ENCODE data around the gene MRPL36. TPM values are rescaled to one million over a fixed set of nuclear protein-coding genes. Genes with fewer than 3 reads are reported as not detected.

Gene MRPL36
- total and polyA plus RNA-seq, 2 experiments from 2014 or later = 47.5 to 149 TPM

- Histone ChIP-seq H4K20me1 (replicated peaks; ENCODE audit: insufficient read depth) (no peaks in the 10 kb centered on the region; the same call in none of the 2 replicates), H2AFZ (no peak overlapping the region), H3K9me2 (ENCODE audit: insufficient read depth) (no peaks in the 10 kb centered on the region), H3K27ac (ENCODE audit: low read depth) (no peak overlapping the region), H3K27me3 (ENCODE audit: insufficient read depth) (no peaks in the 10 kb centered on the region), H3K79me2 (replicated peaks; ENCODE audit: insufficient read depth) (peaks cover 20% of the 10 kb centered on the region), H3K4me2 (no peak overlapping the region), H3F3A (replicated peaks; ENCODE audit: low read depth) (no peaks in the 10 kb centered on the region), H3K4me3 (no peak overlapping the region), H3K36me3 (ENCODE audit: insufficient read depth) (peaks cover 7% of the 10 kb centered on the region; the same call in 1 of the 2 replicates), H3K4me1 (ENCODE audit: insufficient read depth) (peaks cover 5% of the 10 kb centered on the region)
- ATAC-seq (no peak), DNase-seq (ENCODE audit: low spot score) (no peak)
- peaks cover 8% of the 10 kb centered on the region for H3K27me3 Mint-ChIP-seq (ENCODE audit: insufficient read depth, low read depth, poor library complexity)
- H3K9me3 Mint-ChIP-seq = no peaks in the 10 kb centered on the region
- no peak overlapping the region for H3K4me3 Mint-ChIP-seq
- TF ChIP-seq JUNB (IDR thresholded peaks at IDR 0.05; ENCODE audit: unreplicated experiment) (no peak), STAT1 (IDR thresholded peaks at IDR 0.05; ENCODE audit: unreplicated experiment) (no peak), ETS1 (IDR thresholded peaks at IDR 0.05) (no peak), ZNF331 (CRISPR knock-in tag; IDR thresholded peaks at IDR 0.05; ENCODE audit: low read depth) (no peak), POLR2AphosphoS5 (IDR thresholded peaks at IDR 0.05; ENCODE audit: low read depth) (no peak), ZNF114 (CRISPR knock-in tag; IDR thresholded peaks at IDR 0.05) (no peak), ZNF462 (CRISPR knock-in tag; IDR thresholded peaks at IDR 0.05) (no peak), CTCF (conservative IDR thresholded peaks at IDR 0.05; ENCODE audit: low read depth in 2 of 2) (no peak), REST (IDR thresholded peaks at IDR 0.05; ENCODE audit: unreplicated experiment) (no peak), EZH2 (IDR thresholded peaks at IDR 0.05; ENCODE audit: low read depth, unreplicated experiment) (no peak), NANOG (IDR thresholded peaks at IDR 0.05; ENCODE audit: borderline replicate concordance) (no peak), CREB1 (CRISPR knock-in tag; IDR thresholded peaks at IDR 0.05; ENCODE audit: low read depth) (no peak), EZH2phosphoT487 (IDR thresholded peaks at IDR 0.05; ENCODE audit: unreplicated experiment) (no peak)
- H3K27ac Mint-ChIP-seq = no peak overlapping the region
- H3K4me1 Mint-ChIP-seq = peaks cover 23% of the 10 kb centered on the region
- peaks cover 27% of the 10 kb centered on the region for H3K36me3 Mint-ChIP-seq (ENCODE audit: low read depth)
Measured at GRCh38 chr5:1795506-1795905, 4.1 kb downstream of the MRPL36 start.

All from GM23338 (cell line).